ENCODE data around the gene GPR149.

DNA sequence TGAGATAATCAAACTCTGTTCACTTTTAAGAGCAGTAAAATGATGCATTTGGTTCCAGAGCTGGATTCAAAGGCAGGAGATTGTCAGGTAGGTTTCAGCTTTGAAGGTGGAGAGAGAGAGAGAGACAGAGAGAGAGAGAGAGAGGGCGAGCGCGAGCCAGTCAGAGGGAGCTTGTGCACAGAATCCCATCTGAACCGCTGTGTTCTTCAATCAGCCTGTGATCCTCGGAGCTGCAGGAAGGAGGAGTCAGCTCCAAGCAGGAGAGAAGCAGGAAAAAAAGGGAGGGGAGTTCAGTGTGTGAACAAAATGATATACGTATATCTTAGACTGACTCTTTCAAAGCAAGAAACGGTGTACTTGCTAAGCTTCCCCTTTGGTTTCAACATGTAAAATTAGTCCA lies at the start of gene GPR149:
- no peak for TF ChIP-seq RAD21 (IDR thresholded peaks at IDR 0.05; ENCODE audit: low read depth)
- TF ChIP-seq, protein P1, sequence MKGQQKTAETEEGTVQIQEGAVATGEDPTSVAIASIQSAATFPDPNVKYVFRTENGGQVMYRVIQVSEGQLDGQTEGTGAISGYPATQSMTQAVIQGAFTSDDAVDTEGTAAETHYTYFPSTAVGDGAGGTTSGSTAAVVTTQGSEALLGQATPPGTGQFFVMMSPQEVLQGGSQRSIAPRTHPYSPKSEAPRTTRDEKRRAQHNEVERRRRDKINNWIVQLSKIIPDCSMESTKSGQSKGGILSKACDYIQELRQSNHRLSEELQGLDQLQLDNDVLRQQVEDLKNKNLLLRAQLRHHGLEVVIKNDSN (IDR thresholded peaks at IDR 0.05), result no peak
- TF ChIP-seq TEAD4 (IDR thresholded peaks at IDR 0.05), result no peak
- TF ChIP-seq, protein P2, sequence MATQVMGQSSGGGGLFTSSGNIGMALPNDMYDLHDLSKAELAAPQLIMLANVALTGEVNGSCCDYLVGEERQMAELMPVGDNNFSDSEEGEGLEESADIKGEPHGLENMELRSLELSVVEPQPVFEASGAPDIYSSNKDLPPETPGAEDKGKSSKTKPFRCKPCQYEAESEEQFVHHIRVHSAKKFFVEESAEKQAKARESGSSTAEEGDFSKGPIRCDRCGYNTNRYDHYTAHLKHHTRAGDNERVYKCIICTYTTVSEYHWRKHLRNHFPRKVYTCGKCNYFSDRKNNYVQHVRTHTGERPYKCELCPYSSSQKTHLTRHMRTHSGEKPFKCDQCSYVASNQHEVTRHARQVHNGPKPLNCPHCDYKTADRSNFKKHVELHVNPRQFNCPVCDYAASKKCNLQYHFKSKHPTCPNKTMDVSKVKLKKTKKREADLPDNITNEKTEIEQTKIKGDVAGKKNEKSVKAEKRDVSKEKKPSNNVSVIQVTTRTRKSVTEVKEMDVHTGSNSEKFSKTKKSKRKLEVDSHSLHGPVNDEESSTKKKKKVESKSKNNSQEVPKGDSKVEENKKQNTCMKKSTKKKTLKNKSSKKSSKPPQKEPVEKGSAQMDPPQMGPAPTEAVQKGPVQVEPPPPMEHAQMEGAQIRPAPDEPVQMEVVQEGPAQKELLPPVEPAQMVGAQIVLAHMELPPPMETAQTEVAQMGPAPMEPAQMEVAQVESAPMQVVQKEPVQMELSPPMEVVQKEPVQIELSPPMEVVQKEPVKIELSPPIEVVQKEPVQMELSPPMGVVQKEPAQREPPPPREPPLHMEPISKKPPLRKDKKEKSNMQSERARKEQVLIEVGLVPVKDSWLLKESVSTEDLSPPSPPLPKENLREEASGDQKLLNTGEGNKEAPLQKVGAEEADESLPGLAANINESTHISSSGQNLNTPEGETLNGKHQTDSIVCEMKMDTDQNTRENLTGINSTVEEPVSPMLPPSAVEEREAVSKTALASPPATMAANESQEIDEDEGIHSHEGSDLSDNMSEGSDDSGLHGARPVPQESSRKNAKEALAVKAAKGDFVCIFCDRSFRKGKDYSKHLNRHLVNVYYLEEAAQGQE (IDR thresholded peaks at IDR 0.05; ENCODE audit: low read depth), result no peak
- TF ChIP-seq EGR1 (IDR thresholded peaks at IDR 0.05), result no peak
- no peak for TF ChIP-seq EP300 (IDR thresholded peaks at IDR 0.05; ENCODE audit: borderline replicate concordance)
- no peak for TF ChIP-seq FOXM1 (IDR thresholded peaks at IDR 0.05; ENCODE audit: borderline replicate concordance, low read depth)
- TF ChIP-seq TCF12 (IDR thresholded peaks at IDR 0.05; ENCODE audit: low read depth), result no peak
- TF ChIP-seq CREB1 (IDR thresholded peaks at IDR 0.05; ENCODE audit: low read depth), result no peak
- TF ChIP-seq TAF1 (IDR thresholded peaks at IDR 0.05; ENCODE audit: low read depth), result no peak
- no peak for TF ChIP-seq YY1 (IDR thresholded peaks at IDR 0.05; ENCODE audit: low read depth)
- TF ChIP-seq, protein P3, sequence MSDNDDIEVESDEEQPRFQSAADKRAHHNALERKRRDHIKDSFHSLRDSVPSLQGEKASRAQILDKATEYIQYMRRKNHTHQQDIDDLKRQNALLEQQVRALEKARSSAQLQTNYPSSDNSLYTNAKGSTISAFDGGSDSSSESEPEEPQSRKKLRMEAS (IDR thresholded peaks at IDR 0.05), result no peak
- no peak for TF ChIP-seq CEBPB (IDR thresholded peaks at IDR 0.05)
